Right lobe of liver (tissue), 6 donors: Measurements from ENCODE around the gene NAV2. TPM values are rescaled to one million over a fixed set of nuclear protein-coding genes. Genes with fewer than 3 reads are reported as not detected.

Source experiments
- ATAC-seq, 4 donors: fragments of 200-7000 bp; cut with Tn5 transposase; one replicate each; pipeline ENCODE4 v1.9.1; 2020; ENCODE audit warnings: mild to moderate bottlenecking in 4 of 4, moderate library complexity in 4 of 4
- DNase-seq, 3 donors: peaks; one replicate each; pipeline ENCODE4 v3.0.0-alpha.2; 2020
- H3K27ac ChIP-seq, 3 donors: fragments of 200-600 bp; one replicate each; pipeline ENCODE4 v1.8.0; 2022
- H3K27me3 ChIP-seq, 2 donors: fragments of 200-600 bp; one replicate each; pipeline ENCODE4 v1.8.0; 2022
- H3K36me3 ChIP-seq, 4 donors: fragments of 200-600 bp; sonication (generic) in 1 of 4; one replicate each; pipeline versions ENCODE4 v1.5.1 to v1.8.0; 2017 to 2022; ENCODE audit warnings: control low read depth in 1 of 4
- H3K4me1 ChIP-seq, 4 donors: fragments of 200-600 bp; sonication (generic) in 1 of 4; one replicate each; pipeline versions ENCODE4 v1.5.1 to v1.8.0; 2017 to 2022; ENCODE audit warnings: control low read depth in 1 of 4
- H3K4me3 ChIP-seq, 3 donors: fragments of 200-600 bp; one replicate each; pipeline ENCODE4 v1.8.0; 2022
- H3K9me3 ChIP-seq, 4 donors: fragments of 200-600 bp; sonication (generic) in 1 of 4; one replicate each; pipeline versions ENCODE4 v1.5.1 to v1.8.0; 2017 to 2022; ENCODE audit warnings: control low read depth in 1 of 4
- POLR2A ChIP-seq: fragments of 450-650 bp; IDR thresholded peaks from one replicate; pipeline ENCODE4 v1.6.1; 2017; ENCODE audit warnings: antibody characterized with exemption, mild to moderate bottlenecking
- WGBS: methylation state at CpG from one replicate; pipeline ENCODE4 v1.1.6; 2018; ENCODE audit warnings: low coverage, low lambda C conversion rate; ENCODE audit not compliant: insufficient coverage; ENCODE audit errors: missing lambda C conversion rate; 5-methylcytosine and 5-hydroxymethylcytosine counted together
- intact Hi-C, 2 donors: fragments of 100-400 bp; cut with DNase I; formaldehyde crosslinking; loops; one replicate each; pipeline versions ENCODE4 v1.11.2 to v1.14.1; 2022
- total RNA-seq, 6 experiments: library from RNA; depleted of rRNA in 2 of 6; stranded (reverse); fragments of >200 nt in 2 of 6; fragmentation: NEBNext Ultra II Directional in 3 of 6; extraction: Animal tissue kit (Norgen Biotek cat#: 25700) in 3 of 6; gene quantifications; one replicate each; pipeline versions ENCODE4 v1.1.0 to v1.2.4, GENCODE V29; 2016 to 2023
- TF ChIP-seq, protein P1 (sequence below), 4 donors: fragments of 200-600 bp in 3 of 4; fragments of 450-650 bp in 1 of 4; IDR thresholded peaks; one replicate each; pipeline versions ENCODE4 v1.5.1 to v1.8.0; 2016 to 2022; ENCODE audit warnings: antibody characterized with exemption in 4 of 4, mild to moderate bottlenecking in 2 of 4
- donor health status: DM: no; HTN: yes; CAD: no.
- donor health status: DM: no; HTN: no; CAD: no.
- donor health status: DM: no; HTN: no; CAD: no.
- donor health status: DM: no; HTN: yes; CAD: no.
- donor health status: DM: no; HTN: yes; CAD: no.

Gene NAV2
- total RNA-seq, 6 experiments from 2014 or later: 15.5 to 69.2 (median 37.1) TPM

DNA sequence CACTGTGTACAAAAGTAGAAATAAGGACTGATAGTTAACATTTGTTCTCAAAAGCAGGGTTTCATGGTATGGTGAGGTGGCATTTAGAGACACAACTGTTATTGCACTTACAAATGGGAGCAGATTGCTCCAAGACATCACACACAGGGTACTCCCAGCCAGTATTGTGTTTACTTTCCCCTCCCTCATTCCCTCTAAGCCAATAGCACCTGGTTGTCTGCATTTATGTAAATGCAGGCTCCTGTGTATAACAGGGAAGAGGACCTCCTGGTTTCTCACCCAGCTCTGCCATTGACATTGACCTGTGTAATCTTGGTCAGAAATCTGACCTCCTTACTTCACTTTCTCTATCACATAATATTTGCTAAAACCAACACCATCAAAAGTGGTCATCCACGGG is 154.4 kb downstream of the NAV2 start:
- no peak for DNase-seq
- Histone ChIP-seq H3K4me3 (no peak overlapping the region), H3K9me3 (no peaks in the 10 kb centered on the region), H3K27ac (no peak overlapping the region), H3K27me3 (no peaks in the 10 kb centered on the region), H3K4me1 (peaks cover 0 to 21% (median 7%) of the 10 kb centered on the region in 4 donors), H3K36me3 (no peaks in the 10 kb centered on the region)
- no peak for ATAC-seq
- intact Hi-C loops: no loop called here
- WGBS: 56% methylated on average over 1 of the region's 1 CpG
- TF ChIP-seq, protein P1, sequence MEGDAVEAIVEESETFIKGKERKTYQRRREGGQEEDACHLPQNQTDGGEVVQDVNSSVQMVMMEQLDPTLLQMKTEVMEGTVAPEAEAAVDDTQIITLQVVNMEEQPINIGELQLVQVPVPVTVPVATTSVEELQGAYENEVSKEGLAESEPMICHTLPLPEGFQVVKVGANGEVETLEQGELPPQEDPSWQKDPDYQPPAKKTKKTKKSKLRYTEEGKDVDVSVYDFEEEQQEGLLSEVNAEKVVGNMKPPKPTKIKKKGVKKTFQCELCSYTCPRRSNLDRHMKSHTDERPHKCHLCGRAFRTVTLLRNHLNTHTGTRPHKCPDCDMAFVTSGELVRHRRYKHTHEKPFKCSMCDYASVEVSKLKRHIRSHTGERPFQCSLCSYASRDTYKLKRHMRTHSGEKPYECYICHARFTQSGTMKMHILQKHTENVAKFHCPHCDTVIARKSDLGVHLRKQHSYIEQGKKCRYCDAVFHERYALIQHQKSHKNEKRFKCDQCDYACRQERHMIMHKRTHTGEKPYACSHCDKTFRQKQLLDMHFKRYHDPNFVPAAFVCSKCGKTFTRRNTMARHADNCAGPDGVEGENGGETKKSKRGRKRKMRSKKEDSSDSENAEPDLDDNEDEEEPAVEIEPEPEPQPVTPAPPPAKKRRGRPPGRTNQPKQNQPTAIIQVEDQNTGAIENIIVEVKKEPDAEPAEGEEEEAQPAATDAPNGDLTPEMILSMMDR (IDR thresholded peaks at IDR 0.05): no peak
- no peak for TF ChIP-seq POLR2A

DNA sequence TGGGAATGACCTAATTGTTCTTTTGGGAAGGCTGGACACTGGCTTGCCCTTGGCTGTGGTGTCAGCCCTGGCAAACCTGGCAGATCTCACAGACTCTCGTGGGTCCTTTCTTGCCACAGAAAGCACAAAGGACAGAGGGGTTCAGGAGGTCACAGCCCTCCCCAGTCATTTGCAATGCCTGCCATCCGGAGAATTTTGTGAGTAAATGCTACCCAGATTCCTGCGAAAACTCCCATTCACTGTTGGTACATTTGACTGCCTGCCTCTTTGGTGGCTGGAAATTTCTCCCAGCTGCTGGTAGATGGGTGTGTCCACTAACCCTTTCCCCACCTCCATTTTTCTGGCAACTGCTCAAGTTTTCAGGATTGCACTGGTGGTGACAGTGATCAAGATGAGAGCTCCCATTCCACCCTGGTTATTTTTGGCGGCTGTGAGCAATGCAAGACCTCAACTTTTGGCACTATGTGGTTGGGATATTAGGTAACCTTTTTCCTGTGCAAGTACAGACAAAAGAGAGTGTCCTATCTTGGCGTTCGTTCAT is 155.7 kb downstream of the NAV2 start:
- Histone ChIP-seq H3K4me1 (peaks cover 0 to 21% (median 7%) of the 10 kb centered on the region in 4 donors), H3K9me3 (no peaks in the 10 kb centered on the region), H3K4me3 (no peak overlapping the region), H3K27ac (no peak overlapping the region), H3K36me3 (no peaks in the 10 kb centered on the region), H3K27me3 (no peaks in the 10 kb centered on the region)
- WGBS: 28% methylated on average over 6 of the region's 6 CpGs
- peak in 1 of 3 donors; percentile 56 for DNase-seq
- intact Hi-C loops: no loop called here
- ATAC-seq: peak; percentile 44 to 74 (median 56)
- TF ChIP-seq, protein P1 (IDR thresholded peaks at IDR 0.05): no peak
- TF ChIP-seq POLR2A: no peak

DNA sequence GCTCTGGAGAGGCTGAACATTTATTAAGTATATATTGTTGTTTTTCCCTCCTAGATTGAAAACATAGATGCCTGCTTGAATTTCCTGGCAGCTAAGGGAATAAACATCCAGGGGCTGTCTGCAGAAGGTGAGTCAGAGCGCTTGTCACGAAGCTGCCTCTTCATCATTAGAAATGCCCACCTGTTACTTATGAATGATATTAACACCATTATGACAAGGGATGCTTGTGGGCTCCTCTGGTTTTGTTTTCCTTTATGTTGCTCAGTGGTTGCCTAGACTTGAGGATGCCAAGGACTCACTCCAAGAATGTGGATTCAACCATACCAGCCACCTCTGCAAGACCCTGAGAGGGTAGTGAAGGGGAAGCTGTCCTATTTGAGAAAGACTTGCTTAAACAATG is 156.2 kb downstream of the NAV2 start:
- no peak for DNase-seq
- Histone ChIP-seq H3K36me3 (no peaks in the 10 kb centered on the region), H3K27me3 (no peaks in the 10 kb centered on the region), H3K27ac (no peak overlapping the region), H3K4me1 (peaks cover 0 to 17% (median 6%) of the 10 kb centered on the region in 4 donors), H3K9me3 (no peaks in the 10 kb centered on the region), H3K4me3 (no peak overlapping the region)
- intact Hi-C loops: no loop called here
- WGBS: 85% methylated on average over 2 of the region's 2 CpGs
- TF ChIP-seq, protein P1 (IDR thresholded peaks at IDR 0.05): no peak
- TF ChIP-seq POLR2A: no peak
- ATAC-seq: no peak

DNA sequence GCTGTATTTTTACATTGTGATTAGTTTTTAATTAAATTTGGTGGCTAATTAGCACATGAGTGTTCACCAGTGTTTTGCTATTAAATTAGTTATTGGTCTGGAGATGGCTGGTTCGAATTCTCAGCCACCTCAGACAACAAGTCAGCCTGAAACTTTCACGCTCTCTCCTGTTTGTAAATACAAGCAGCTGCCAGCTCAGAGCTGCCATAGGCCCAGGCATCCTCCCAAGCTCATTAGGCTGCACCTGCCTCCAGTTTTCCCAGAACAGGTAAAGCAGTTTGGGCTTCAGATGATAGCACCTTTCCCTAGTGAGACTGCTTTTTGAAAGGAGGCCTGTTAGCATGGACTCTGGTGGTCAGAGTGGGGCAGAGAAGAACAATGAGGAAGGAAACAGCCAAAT is 156.8 kb downstream of the NAV2 start:
- Histone ChIP-seq H3K27ac (no peak overlapping the region), H3K4me1 (peaks cover 0 to 11% (median 3%) of the 10 kb centered on the region in 4 donors), H3K36me3 (no peaks in the 10 kb centered on the region), H3K9me3 (no peaks in the 10 kb centered on the region), H3K4me3 (no peak overlapping the region), H3K27me3 (no peaks in the 10 kb centered on the region)
- intact Hi-C loops: no loop called here
- 69% methylated on average over 2 of the region's 2 CpGs for whole genome bisulfite sequencing
- ATAC-seq: no peak
- no peak for DNase-seq
- TF ChIP-seq POLR2A: no peak
- TF ChIP-seq, protein P1 (IDR thresholded peaks at IDR 0.05): no peak
